Body of pancreas (tissue), 4 donors: ENCODE results near the gene MYH11.

Source experiments
- CTCF ChIP-seq, 7 experiments: fragments of 450-650 bp in 4 of 7; fragments of 200-600 bp in 3 of 7; sonication (generic) in 3 of 7; IDR thresholded peaks; one replicate each; pipeline ENCODE4 v1.5.1; 2016 to 2019; ENCODE audit warnings: antibody characterized with exemption in 7 of 7
- POLR2A ChIP-seq, 3 donors: fragments of 450-650 bp; IDR thresholded peaks; one replicate each; pipeline ENCODE4 v1.6.1; 2016; ENCODE audit warnings: antibody characterized with exemption in 3 of 3, mild to moderate bottlenecking in 2 of 3

- TF ChIP-seq CTCF (IDR thresholded peaks at IDR 0.05) (no peak), POLR2A (IDR thresholded peaks at IDR 0.05) (no peak)
Measured at GRCh38 chr16:15792563-15792971, 64.3 kb downstream of the MYH11 start.
